Stomach (tissue), 9 donors: Measurements from ENCODE around the gene MIGA2. TPM values are rescaled to one million over a fixed set of nuclear protein-coding genes. Genes with fewer than 3 reads are reported as not detected.

Source experiments
- DNase-seq, 2 donors: peaks; one replicate each; pipeline versions ENCODE4 v3.0.0 to v3.0.0-alpha.2; 2013 to 2019
- H3K27ac ChIP-seq, 5 donors: fragments of 200-600 bp in 4 of 5; sonication (generic) in 4 of 5; one replicate each; pipeline ENCODE4 v1.5.1; 2013 to 2019; ENCODE audit warnings: mild to moderate bottlenecking in 1 of 5, moderate library complexity in 1 of 5
- H3K27me3 ChIP-seq, 3 donors: fragments of 200-600 bp; sonication (generic); one replicate each; pipeline ENCODE4 v1.5.1; 2017 to 2019; ENCODE audit warnings: mixed run types in 1 of 3
- H3K36me3 ChIP-seq, 4 donors: fragments of 200-600 bp; sonication (generic); 1 replicate in 3 of 4; 2 replicates in 1 of 4; pipeline ENCODE4 v1.5.1; 2016 to 2019
- H3K4me1 ChIP-seq, 4 donors: fragments of 200-600 bp; sonication (generic); one replicate each; pipeline ENCODE4 v1.5.1; 2016 to 2019
- H3K4me3 ChIP-seq, 4 donors: fragments of 200-600 bp; sonication (generic) in 3 of 4; one replicate each; pipeline ENCODE4 v1.5.1; 2016 to 2019; ENCODE audit warnings: mild to moderate bottlenecking in 1 of 4
- H3K9me3 ChIP-seq, 4 donors: fragments of 200-600 bp; sonication (generic); one replicate each; pipeline ENCODE4 v1.5.1; 2016 to 2019
- EP300 ChIP-seq: sonication (generic); formaldehyde crosslinking; IDR thresholded peaks from one replicate; pipeline ENCODE4 v1.6.1; 2017; ENCODE audit warnings: antibody characterized with exemption
- POLR2A ChIP-seq, 4 donors: fragments of 450-650 bp; IDR thresholded peaks; one replicate each; pipeline ENCODE4 v1.6.1; 2016; ENCODE audit warnings: antibody characterized with exemption in 4 of 4, control low read depth in 2 of 4, mild to moderate bottlenecking in 1 of 4, moderate library complexity in 1 of 4
- POLR2AphosphoS5 ChIP-seq, 3 donors: sonication (generic); formaldehyde crosslinking; IDR thresholded peaks; one replicate each; pipeline ENCODE4 v1.6.1; 2016; ENCODE audit warnings: antibody characterized with exemption in 3 of 3
- WGBS, 5 donors: extraction: QIAGEN DNeasy Blood & Tissue Kit in 3 of 5; methylation state at CpG; one replicate each; pipeline versions ENCODE4 v1.1.5 to v1.1.7; 2013 to 2018; 5-methylcytosine and 5-hydroxymethylcytosine counted together
- intact Hi-C: fragments of 100-400 bp; cut with DNase I; formaldehyde crosslinking; loops from one replicate; pipeline ENCODE4 v1.15.1; 2023; ENCODE audit warnings: low total_unique reads
- polyA plus RNA-seq, 3 donors: library from polyadenylated mRNA; stranded (reverse); fragments of 200-250 nt; gene quantifications; one replicate each; pipeline ENCODE4 v1.2.3, GENCODE V29; 2013
- total RNA-seq, 5 donors: library from RNA; depleted of rRNA; stranded (reverse); fragments of >200 nt; gene quantifications; one replicate each; pipeline versions ENCODE4 v1.1.0 to v1.2.3, GENCODE V29; 2014 to 2016
- TF ChIP-seq, protein P1 (sequence below), 7 experiments: fragments of 450-650 bp in 4 of 7; fragments of 200-600 bp in 3 of 7; sonication (generic) in 3 of 7; IDR thresholded peaks; one replicate each; pipeline ENCODE4 v1.5.1; 2016 to 2019; ENCODE audit warnings: antibody characterized with exemption in 7 of 7, control low read depth in 2 of 7, mild to moderate bottlenecking in 1 of 7
- donor health status: healthy with polysubstance abuse.
- donor health status: Bipolar disorder and iron deficiency.
- donor health status: healthy.

MIGA2 gene
- total and polyA plus RNA-seq, 8 donors = 9.0 to 175 (median 39.5) TPM

DNA sequence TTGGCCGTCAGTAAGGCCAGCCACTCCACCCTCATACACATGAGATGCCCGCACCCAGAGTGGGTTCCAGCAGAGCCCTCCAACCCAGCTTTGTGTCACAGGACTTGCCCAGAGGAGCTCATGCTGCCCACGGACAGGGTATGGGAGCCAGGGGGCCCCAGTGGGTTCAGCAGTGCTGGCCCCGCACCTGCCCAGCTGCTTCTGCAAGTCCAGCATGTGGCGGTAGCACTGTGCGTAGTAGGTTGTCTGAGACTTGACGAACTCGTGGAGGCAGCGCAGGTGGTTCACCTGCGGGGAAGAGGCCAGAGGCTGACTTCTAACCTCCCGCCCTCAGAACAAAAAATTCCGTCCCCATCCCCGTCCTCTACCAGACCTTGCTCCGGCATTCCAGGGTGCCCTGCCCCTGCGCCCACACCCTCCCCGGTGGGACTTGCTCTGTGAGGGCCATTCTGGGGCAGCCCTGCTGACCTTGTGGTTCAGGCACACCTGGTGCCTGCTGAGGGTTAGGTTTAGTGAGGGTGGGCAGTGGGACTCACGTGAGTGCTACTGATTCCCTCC is 26.8 kb upstream of the MIGA2 start:
- Histone ChIP-seq H3K9me3 (no peaks in the 10 kb centered on the region), H3K27me3 (no peaks in the 10 kb centered on the region), H3K27ac (no peak overlapping the region), H3K4me3 (no peak overlapping the region), H3K4me1 (peaks cover 13 to 14% (median 13%) of the 10 kb centered on the region in 4 donors), H3K36me3 (peaks cover 77 to 100% (median 100%) of the 10 kb centered on the region in 4 donors)
- WGBS, 5 donors = 88 to 91% (median 88%) methylated on average over 14 to 17 of the region's 17 CpGs
- intact Hi-C loops = no loop called here
- no peak for TF ChIP-seq EP300
- DNase-seq = no peak

DNA sequence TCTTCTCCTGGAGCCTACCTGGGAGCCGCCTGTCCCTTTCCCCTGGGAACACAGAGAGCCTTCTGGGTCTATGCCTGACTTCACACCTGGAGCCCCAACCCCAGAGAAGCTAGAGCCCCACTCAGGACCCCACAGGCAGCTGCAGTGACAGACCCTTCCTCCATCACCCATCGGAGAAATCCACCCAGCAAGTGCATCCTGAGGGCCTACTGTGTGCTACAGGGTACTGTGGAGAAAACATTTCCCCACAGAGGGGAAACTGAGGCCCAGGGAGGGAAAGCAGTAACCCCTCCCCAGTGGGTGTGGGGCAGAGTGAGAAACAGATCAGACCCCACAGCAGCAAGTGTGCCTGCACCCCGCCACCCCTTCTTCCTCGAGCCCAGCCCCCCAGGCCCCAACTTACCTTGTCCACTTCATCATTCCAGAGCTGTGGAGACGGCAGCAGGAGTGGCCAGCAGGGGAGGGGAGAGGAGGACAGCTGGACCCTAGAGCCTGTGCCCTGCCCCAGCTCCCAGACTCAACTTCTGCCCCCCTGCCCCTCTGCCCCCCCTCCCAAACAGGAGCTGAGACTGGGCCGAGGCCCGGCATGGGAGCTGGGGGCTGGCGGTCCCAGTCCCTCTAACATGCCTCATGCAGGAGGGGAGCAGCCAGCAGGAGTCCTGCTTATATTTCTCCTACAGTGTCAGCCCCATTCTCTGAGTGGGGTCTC is 26.0 kb upstream of the MIGA2 start:
- no peak for DNase-seq
- H3K27ac ChIP-seq = no peak overlapping the region
- intact Hi-C loops = no loop called here
- no peaks in the 10 kb centered on the region for H3K9me3 ChIP-seq
- 84 to 96% (median 92%) methylated on average over 4 to 8 of the region's 8 CpGs for WGBS, 5 donors
- H3K4me1 ChIP-seq = peaks cover 13 to 14% (median 13%) of the 10 kb centered on the region in 4 donors
- no peak overlapping the region for H3K4me3 ChIP-seq
- H3K27me3 ChIP-seq = no peaks in the 10 kb centered on the region
- peaks cover 71 to 100% (median 100%) of the 10 kb centered on the region in 4 donors for H3K36me3 ChIP-seq
- no peak for TF ChIP-seq EP300
- TF ChIP-seq, protein P1, sequence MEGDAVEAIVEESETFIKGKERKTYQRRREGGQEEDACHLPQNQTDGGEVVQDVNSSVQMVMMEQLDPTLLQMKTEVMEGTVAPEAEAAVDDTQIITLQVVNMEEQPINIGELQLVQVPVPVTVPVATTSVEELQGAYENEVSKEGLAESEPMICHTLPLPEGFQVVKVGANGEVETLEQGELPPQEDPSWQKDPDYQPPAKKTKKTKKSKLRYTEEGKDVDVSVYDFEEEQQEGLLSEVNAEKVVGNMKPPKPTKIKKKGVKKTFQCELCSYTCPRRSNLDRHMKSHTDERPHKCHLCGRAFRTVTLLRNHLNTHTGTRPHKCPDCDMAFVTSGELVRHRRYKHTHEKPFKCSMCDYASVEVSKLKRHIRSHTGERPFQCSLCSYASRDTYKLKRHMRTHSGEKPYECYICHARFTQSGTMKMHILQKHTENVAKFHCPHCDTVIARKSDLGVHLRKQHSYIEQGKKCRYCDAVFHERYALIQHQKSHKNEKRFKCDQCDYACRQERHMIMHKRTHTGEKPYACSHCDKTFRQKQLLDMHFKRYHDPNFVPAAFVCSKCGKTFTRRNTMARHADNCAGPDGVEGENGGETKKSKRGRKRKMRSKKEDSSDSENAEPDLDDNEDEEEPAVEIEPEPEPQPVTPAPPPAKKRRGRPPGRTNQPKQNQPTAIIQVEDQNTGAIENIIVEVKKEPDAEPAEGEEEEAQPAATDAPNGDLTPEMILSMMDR (IDR thresholded peaks at IDR 0.05) = no peak

DNA sequence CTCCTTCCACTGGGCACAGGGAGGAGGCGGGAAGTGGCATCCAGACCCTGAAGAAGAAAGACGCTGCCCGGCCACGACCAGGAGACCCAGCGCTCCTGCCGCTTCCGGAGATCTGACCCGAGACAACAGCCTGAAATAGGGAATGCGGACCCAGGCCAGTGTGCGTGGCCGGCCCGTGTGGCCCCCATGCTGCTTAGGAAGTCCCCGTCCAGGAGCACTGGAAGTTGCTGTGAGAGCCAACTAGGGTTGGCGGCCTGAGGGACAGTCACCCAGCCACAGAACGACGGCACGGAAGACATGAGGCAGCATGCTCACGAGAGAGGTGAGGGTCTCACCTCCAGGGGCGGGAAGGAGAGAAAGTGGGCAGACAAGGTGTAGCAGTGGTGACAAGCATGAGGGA is 25.3 kb upstream of the MIGA2 start:
- Histone ChIP-seq H3K27ac (no peak overlapping the region), H3K4me1 (peaks cover 12 to 13% (median 13%) of the 10 kb centered on the region in 4 donors), H3K4me3 (no peak overlapping the region), H3K36me3 (peaks cover 65 to 99% (median 97%) of the 10 kb centered on the region in 4 donors), H3K9me3 (no peaks in the 10 kb centered on the region), H3K27me3 (no peaks in the 10 kb centered on the region)
- 93 to 96% (median 95%) methylated on average over 18 to 19 of the region's 19 CpGs for WGBS, 5 donors
- intact Hi-C loops = no loop called here
- DNase-seq = no peak
- no peak for TF ChIP-seq EP300
- TF ChIP-seq, protein P1 (IDR thresholded peaks at IDR 0.05) = no peak
- no peak for TF ChIP-seq POLR2A (IDR thresholded peaks at IDR 0.05)
- no peak for TF ChIP-seq POLR2AphosphoS5 (IDR thresholded peaks at IDR 0.05)

DNA sequence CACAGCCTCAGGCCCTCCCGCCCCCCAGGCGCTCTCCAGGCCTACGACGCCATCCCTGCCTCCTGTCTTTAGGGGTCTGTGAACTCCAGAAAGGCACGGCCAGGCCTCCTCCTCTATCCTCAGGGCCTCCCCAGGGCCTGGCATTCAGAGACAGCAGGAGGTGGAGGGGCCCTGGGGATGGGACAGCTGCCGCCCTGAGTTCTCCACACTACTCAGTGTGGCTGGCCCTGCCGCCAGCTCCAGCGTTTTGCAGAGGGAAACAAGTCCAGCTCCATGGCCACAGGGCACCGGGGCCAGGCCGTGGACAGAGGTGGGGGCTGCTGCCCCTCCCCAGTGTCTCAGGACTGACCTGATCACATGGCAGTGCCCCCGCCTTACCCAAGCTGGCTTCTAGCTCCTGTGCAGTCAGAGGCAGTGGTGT is 24.7 kb upstream of the MIGA2 start:
- DNase-seq = no peak
- H3K27me3 ChIP-seq = no peaks in the 10 kb centered on the region
- TF ChIP-seq POLR2AphosphoS5 (IDR thresholded peaks at IDR 0.05) = no peak
- TF ChIP-seq, protein P1 (IDR thresholded peaks at IDR 0.05) = no peak
- TF ChIP-seq EP300 = no peak
- no peak for TF ChIP-seq POLR2A (IDR thresholded peaks at IDR 0.05)
- intact Hi-C loops = no loop called here
- H3K9me3 ChIP-seq = no peaks in the 10 kb centered on the region
- H3K36me3 ChIP-seq = peaks cover 60 to 99% (median 95%) of the 10 kb centered on the region in 4 donors
- H3K27ac ChIP-seq = no peak overlapping the region
- 89 to 92% (median 91%) methylated on average over 5 to 11 of the region's 11 CpGs for WGBS, 5 donors
- H3K4me3 ChIP-seq = no peak overlapping the region
- H3K4me1 ChIP-seq = peaks cover 7 to 8% (median 7%) of the 10 kb centered on the region in 4 donors

DNA sequence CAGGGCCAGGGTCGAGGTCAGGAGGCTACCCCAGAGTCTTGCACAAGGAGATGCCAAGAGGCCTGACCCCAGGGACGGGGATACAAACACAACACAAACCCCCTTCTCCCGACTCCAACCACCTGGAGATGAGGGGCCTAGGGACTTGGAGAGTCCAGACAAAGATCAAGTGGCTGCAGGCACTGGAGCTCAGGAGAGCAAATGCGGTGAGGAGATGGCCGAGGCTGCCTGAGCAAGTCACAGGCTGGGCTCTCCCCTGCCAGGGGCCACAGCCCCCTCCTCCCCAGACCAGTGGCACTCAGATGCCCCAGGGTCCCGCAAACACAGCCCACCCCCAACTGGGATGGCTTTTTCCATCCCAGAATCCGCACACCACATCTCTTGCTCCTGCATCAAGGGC is 24.1 kb upstream of the MIGA2 start:
- H3K27ac ChIP-seq = no peak overlapping the region
- intact Hi-C loops = no loop called here
- peaks cover 1 to 2% (median 2%) of the 10 kb centered on the region in 4 donors for H3K4me1 ChIP-seq
- no peaks in the 10 kb centered on the region for H3K9me3 ChIP-seq
- no peak for DNase-seq
- no peak overlapping the region for H3K4me3 ChIP-seq
- H3K36me3 ChIP-seq = peaks cover 60 to 99% (median 94%) of the 10 kb centered on the region in 4 donors
- TF ChIP-seq EP300 (no peak), POLR2A (IDR thresholded peaks at IDR 0.05) (no peak), POLR2AphosphoS5 (IDR thresholded peaks at IDR 0.05) (no peak)
- TF ChIP-seq, protein P1 (IDR thresholded peaks at IDR 0.05) = no peak
- 91 to 94% (median 92%) methylated on average over 4 to 7 of the region's 7 CpGs for WGBS, 5 donors
- no peaks in the 10 kb centered on the region for H3K27me3 ChIP-seq
